Keratinocyte (primary cell): ENCODE data around the gene KCNJ9. TPM values are rescaled to one million over a fixed set of nuclear protein-coding genes. Genes with fewer than 3 reads are reported as not detected.

Experiments
- DNase-seq: peaks from one replicate; pipeline ENCODE4 v3.0.0-alpha.2; 2011; ENCODE audit warnings: low read depth, missing footprints, low spot score
- FAIRE-seq: peaks from 2 replicates; lab custom pipeline; 2011; peaks lifted over from hg19 to GRCh38; lab: Jason Lieb, UNC
- H2AFZ ChIP-seq: 2 replicates; pipeline ENCODE4 v1.6.0; 2012; ENCODE audit warnings: low read length, control low read depth, inconsistent platforms; ENCODE audit not compliant: control insufficient read depth
- H3K27ac ChIP-seq: 2 replicates; pipeline ENCODE4 v1.5.1; 2011; ENCODE audit warnings: low read length; ENCODE audit not compliant: control insufficient read depth, insufficient read depth
- H3K27me3 ChIP-seq: 3 replicates; pipeline ENCODE4 v1.6.0; 2011; ENCODE audit warnings: low read length; ENCODE audit not compliant: control insufficient read depth, insufficient read depth; ENCODE audit errors: extremely low read depth
- H3K36me3 ChIP-seq, 2 experiments: 2 replicates in 1 of 2; 3 replicates in 1 of 2; pipeline ENCODE4 v1.5.1; 2011; ENCODE audit warnings: low read length in 2 of 2, mild to moderate bottlenecking in 1 of 2; ENCODE audit not compliant: control insufficient read depth in 2 of 2, insufficient read depth in 2 of 2; ENCODE audit errors: extremely low read depth in 1 of 2
- H3K4me1 ChIP-seq: 3 replicates; pipeline ENCODE4 v1.5.1; 2011; ENCODE audit warnings: low read length; ENCODE audit not compliant: control insufficient read depth, insufficient read depth; ENCODE audit errors: extremely low read depth
- H3K4me2 ChIP-seq: 3 replicates; pipeline ENCODE4 v1.6.0; 2011; ENCODE audit warnings: low read depth, low read length; ENCODE audit not compliant: control insufficient read depth, insufficient read depth; ENCODE audit errors: extremely low read depth
- H3K4me3 ChIP-seq, 3 experiments: fragments of 200-600 bp in 1 of 3; sonication (generic) in 1 of 3; 2 replicates in 2 of 3; 3 replicates in 1 of 3; pipeline ENCODE4 v1.5.1; 2011 to 2016; ENCODE audit warnings: low read length in 3 of 3, mild to moderate bottlenecking in 3 of 3, control low read depth in 2 of 3, inconsistent platforms in 1 of 3, low read depth in 1 of 3, mixed read lengths in 1 of 3, mixed run types in 1 of 3, moderate library complexity in 1 of 3; ENCODE audit not compliant: control insufficient read depth in 2 of 3, insufficient read depth in 2 of 3; ENCODE audit errors: extremely low read depth in 1 of 3
- H3K79me2 ChIP-seq: 2 replicates; pipeline ENCODE4 v1.6.0; 2012; ENCODE audit warnings: low read length; ENCODE audit not compliant: control insufficient read depth, insufficient read depth
- H3K9ac ChIP-seq: 3 replicates; pipeline ENCODE4 v1.6.0; 2011; ENCODE audit warnings: low read length; ENCODE audit not compliant: control insufficient read depth, insufficient read depth; ENCODE audit errors: extremely low read depth
- H3K9me1 ChIP-seq: 3 replicates; pipeline ENCODE4 v1.6.0; 2011; ENCODE audit warnings: low read length; ENCODE audit not compliant: control insufficient read depth, insufficient read depth; ENCODE audit errors: extremely low read depth
- H3K9me3 ChIP-seq: 2 replicates; pipeline ENCODE4 v1.5.1; 2012; ENCODE audit warnings: low read depth, low read length; ENCODE audit not compliant: control insufficient read depth
- H4K20me1 ChIP-seq: 3 replicates; pipeline ENCODE4 v1.6.0; 2011; ENCODE audit warnings: low read length; ENCODE audit not compliant: control insufficient read depth, insufficient read depth; ENCODE audit errors: extremely low read depth
- EZH2 ChIP-seq: IDR thresholded peaks from one replicate; pipeline ENCODE4 v1.6.1; 2012; ENCODE audit warnings: inconsistent platforms, mild to moderate bottlenecking, low read length, moderate library complexity
- dilution Hi-C: fragments of 300-500 bp; cut with MboI; formaldehyde crosslinking; loops from one replicate; pipeline ENCODE4 v1.7.0; 2020; ENCODE audit warnings: low sequenced_read_pairs; ENCODE audit not compliant: extremely low pct_ligation_motif_present
- polyA minus RNA-seq, 3 experiments: library from RNA; depleted of rRNA, polyadenylated mRNA; stranded (reverse); fragments of >200 nt; gene quantifications; 1 replicate in 1 of 3; 2 replicates in 1 of 3; 3 replicates in 1 of 3; pipeline ENCODE4 v1.2.3, GENCODE V29; 2011
- polyA plus RNA-seq, 5 experiments: library from polyadenylated mRNA; depleted of rRNA in 3 of 5; stranded (reverse) in 3 of 5; stranded (forward) in 1 of 5; unstranded in 1 of 5; fragments of >200 nt; gene quantifications; 1 replicate in 1 of 5; 2 replicates in 3 of 5; 3 replicates in 1 of 5; pipeline versions ENCODE4 v1.2.1 to v1.2.3, GENCODE V29; 2011 to 2012; ENCODE audit warnings: missing spikeins in 2 of 5, low read depth in 1 of 5, low replicate concordance in 1 of 5
- TF ChIP-seq, protein P1 (sequence below), 3 experiments: IDR thresholded peaks in 1 of 3; conservative IDR thresholded peaks in 1 of 3; optimal IDR thresholded peaks in 1 of 3; 2 replicates in 2 of 3; 3 replicates in 1 of 3; pipeline versions ENCODE3 to v1.5.1; 2011; ENCODE audit warnings: low read length in 3 of 3, mild to moderate bottlenecking in 3 of 3, moderate library complexity in 2 of 3, control low read depth in 1 of 3, inconsistent platforms in 1 of 3; ENCODE audit not compliant: insufficient read depth in 2 of 3; ENCODE audit errors: extremely low read depth in 1 of 3

Gene KCNJ9
- not detected in 3 replicates for polyA plus RNA-seq
- 0.06 TPM for polyA plus RNA-seq (2011; ENCODE audit: low read depth)
- not detected in 2 replicates for polyA plus RNA-seq (2011; cell fraction: cytosol; rRNA removed)
- polyA plus RNA-seq (2011; cell fraction: nucleus; rRNA removed) = 0.03 TPM in 1 of 2 replicates, not detected in the other
- 0.16 TPM in 1 of 2 replicates, not detected in the other for polyA plus RNA-seq (2012; ENCODE audit: low replicate concordance)
- not detected in 3 replicates for polyA minus RNA-seq
- polyA minus RNA-seq (2011; cell fraction: cytosol; rRNA and poly(A)+ RNA removed) = not detected
- polyA minus RNA-seq (2011; cell fraction: nucleus; rRNA and poly(A)+ RNA removed) = not detected in 2 replicates

DNA sequence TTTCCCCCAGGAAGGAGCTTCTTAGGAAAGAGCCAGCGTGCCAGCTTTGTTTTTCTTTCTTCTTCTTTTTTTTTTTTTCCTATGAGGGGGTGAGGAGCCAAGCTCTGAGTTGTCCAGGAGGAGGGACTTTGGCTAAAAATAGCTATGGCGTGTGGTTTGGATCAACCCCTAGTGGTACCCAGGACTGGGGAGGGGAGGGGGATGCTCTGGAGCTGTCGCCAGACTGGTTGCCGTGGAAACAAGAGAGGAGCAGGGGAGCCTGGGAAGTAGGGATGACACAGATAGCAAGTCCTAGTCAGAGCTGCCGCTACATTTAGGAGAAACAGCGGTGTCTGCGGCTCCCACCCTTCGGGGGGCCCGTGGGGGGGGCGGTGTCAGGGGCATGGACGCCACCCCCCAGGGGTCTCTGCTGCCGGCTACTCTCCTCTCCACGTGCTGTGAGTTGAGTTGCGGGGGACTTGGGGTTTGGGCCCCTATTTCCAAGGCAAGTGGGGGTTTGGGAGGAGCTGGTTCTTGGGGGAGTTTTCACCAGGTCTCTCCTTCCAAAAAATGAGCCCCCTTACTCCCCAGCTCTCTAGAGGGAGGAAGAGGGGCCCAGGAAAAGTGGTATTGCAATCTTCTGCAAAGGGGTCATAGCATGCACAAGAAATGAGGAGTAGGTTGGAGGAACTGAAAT, at the start of gene KCNJ9:
Gene KCNJ9, plus strand, starts transcription at position 278 of the 676 bp plus-strand sequence. CDS start 2,493 bp downstream, outside the sequence.
- Histone ChIP-seq H3K27ac (no peak within 1 kb of the TSS), H3K27me3 (peaks cover 37% of the 10 kb centered on the region), H3K79me2 (no peaks in the 10 kb centered on the region), H3K9me1 (no peaks in the 10 kb centered on the region), H3K36me3 (no peaks in the 10 kb centered on the region), H3K9ac (no peak within 1 kb of the TSS), H3K4me1 (peaks cover 5% of the 10 kb centered on the region), H3K4me2 (no peak within 1 kb of the TSS), H2AFZ (no peak within 1 kb of the TSS), H3K9me3 (no peaks in the 10 kb centered on the region), H3K4me3 (no peak within 1 kb of the TSS), H4K20me1 (no peaks in the 10 kb centered on the region)
- dilution Hi-C loops = no loop called here
- no peak for DNase-seq
- FAIRE-seq = no peak
- TF ChIP-seq EZH2 = no peak
- TF ChIP-seq, protein P1, sequence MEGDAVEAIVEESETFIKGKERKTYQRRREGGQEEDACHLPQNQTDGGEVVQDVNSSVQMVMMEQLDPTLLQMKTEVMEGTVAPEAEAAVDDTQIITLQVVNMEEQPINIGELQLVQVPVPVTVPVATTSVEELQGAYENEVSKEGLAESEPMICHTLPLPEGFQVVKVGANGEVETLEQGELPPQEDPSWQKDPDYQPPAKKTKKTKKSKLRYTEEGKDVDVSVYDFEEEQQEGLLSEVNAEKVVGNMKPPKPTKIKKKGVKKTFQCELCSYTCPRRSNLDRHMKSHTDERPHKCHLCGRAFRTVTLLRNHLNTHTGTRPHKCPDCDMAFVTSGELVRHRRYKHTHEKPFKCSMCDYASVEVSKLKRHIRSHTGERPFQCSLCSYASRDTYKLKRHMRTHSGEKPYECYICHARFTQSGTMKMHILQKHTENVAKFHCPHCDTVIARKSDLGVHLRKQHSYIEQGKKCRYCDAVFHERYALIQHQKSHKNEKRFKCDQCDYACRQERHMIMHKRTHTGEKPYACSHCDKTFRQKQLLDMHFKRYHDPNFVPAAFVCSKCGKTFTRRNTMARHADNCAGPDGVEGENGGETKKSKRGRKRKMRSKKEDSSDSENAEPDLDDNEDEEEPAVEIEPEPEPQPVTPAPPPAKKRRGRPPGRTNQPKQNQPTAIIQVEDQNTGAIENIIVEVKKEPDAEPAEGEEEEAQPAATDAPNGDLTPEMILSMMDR (optimal IDR thresholded peaks at IDR 0.05 in 1 of 3, IDR thresholded peaks at IDR 0.05 in 1 of 3, conservative IDR thresholded peaks at IDR 0.05 in 1 of 3; ENCODE audit: extremely low read depth in 1 of 3, insufficient read depth in 2 of 3, low read length in 3 of 3) = no peak

DNA sequence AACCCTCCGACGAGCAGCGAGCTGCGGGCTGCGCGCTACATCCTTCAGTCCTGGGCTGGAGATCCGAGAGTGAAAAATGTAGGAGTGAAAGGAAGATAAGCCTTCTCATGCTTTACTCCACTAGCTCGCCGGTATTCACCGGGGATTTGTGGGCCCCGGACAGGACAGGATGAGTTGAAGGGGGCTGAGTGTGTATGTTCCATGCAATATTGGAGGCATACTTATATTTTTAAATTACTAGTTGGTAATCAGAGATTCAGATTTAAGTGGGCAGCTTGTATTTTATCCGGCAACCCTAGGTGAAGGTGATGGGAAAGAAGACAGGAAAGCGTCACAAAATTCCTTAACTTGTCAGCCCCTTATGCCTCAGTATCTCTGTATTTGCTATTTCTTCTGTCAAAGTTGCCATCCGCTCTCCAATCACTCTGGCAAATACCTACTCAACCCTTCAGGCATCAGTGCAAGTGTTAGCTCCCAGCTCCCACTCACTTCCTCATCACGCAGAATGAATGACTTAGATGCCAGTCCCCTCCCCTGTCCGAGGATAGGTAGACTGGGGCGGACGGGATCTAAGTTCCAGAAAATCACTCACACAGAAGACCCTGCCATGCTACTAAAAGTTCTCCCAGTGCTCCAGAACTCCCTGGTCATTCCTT, 49.0 kb upstream of the KCNJ9 start:
- H3K27me3 ChIP-seq = no peaks in the 10 kb centered on the region
- peaks cover 17% of the 10 kb centered on the region for H3K4me1 ChIP-seq
- H3K27ac ChIP-seq = peak overlapping the region; percentile 36
- peak overlapping the region; percentile 54 to 97 (median 83) for H3K4me3 ChIP-seq
- no peaks in the 10 kb centered on the region for H3K9me3 ChIP-seq
- peak overlapping the region; percentile 99 for H3K4me2 ChIP-seq
- no peaks in the 10 kb centered on the region for H3K36me3 ChIP-seq
- dilution Hi-C loops = loop anchor here (25.0 kb wide), 1 partner anchor 245 kb away; the partner anchor contains the start of gene DUSP23
- H2AFZ ChIP-seq = peak overlapping the region; percentile 93
- no peak for DNase-seq
- no peaks in the 10 kb centered on the region for H3K9me1 ChIP-seq
- no peaks in the 10 kb centered on the region for H4K20me1 ChIP-seq
- TF ChIP-seq, protein P1 (optimal IDR thresholded peaks at IDR 0.05 in 1 of 3, IDR thresholded peaks at IDR 0.05 in 1 of 3, conservative IDR thresholded peaks at IDR 0.05 in 1 of 3; ENCODE audit: extremely low read depth in 1 of 3, insufficient read depth in 2 of 3, low read length in 3 of 3) = no peak
- TF ChIP-seq EZH2 = no peak
- peak; percentile 36 for FAIRE-seq
- H3K79me2 ChIP-seq = peaks cover 10% of the 10 kb centered on the region
- peak overlapping the region; percentile 82 for H3K9ac ChIP-seq
